ENCODE measurements around the gene HRC.
"Not testable (repeated sequence)": the region's sequence is repeated elsewhere in the genome, so short reads cannot be mapped to it uniquely, and the experiment has no call there.

Gene HRC

GRCh38 chr19:49160450-49161189 is 5.4 kb upstream of the HRC start:
- DNase-seq (ENCODE audit: low spot score): no peak

DNA sequence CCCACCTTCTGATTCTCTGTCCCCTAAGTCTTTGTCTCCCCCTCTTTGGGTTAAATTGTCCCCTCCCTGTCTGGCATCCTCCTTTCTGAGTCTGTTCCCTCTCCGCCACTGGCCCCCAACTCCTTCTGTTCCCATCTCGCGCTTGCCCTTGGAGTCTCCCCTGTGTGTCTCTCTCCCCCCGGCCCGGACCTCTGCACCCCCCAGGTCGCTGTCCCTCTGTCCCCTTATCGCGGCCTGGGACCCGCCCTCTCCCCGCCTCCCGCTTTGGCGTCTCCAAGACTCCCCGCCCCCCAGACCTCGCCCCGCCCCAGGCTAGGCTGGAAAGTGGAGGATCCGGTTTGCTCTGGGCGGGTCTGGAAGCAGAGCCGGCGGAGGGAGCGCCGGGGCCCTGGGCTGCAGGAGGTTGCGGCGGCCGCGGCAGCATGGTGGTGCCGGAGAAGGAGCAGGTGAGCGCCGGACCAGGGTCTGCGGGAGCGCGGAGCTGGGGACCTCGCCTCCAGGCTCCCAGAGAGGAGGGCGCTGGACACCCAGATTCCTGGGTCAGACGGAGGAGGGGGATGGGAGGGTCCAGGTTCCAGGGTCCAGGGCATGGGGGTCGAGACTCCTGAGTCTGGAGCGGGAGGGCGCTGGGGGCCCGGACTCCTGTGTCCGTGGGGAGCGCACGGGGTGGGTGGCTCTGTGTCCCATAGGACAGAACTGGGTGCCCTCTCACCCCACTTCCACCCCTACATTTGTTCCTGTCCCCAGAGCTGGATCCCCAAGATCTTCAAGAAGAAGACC is 2.4 kb upstream of the HRC start, which contains the start of gene TRPM4:
TSS of gene TRPM4 (plus strand) at position 348 of the 780 bp plus-strand sequence. CDS start at position 423, 75 bp downstream.
- DNase-seq (ENCODE audit: low spot score): peak; percentile 12

DNA sequence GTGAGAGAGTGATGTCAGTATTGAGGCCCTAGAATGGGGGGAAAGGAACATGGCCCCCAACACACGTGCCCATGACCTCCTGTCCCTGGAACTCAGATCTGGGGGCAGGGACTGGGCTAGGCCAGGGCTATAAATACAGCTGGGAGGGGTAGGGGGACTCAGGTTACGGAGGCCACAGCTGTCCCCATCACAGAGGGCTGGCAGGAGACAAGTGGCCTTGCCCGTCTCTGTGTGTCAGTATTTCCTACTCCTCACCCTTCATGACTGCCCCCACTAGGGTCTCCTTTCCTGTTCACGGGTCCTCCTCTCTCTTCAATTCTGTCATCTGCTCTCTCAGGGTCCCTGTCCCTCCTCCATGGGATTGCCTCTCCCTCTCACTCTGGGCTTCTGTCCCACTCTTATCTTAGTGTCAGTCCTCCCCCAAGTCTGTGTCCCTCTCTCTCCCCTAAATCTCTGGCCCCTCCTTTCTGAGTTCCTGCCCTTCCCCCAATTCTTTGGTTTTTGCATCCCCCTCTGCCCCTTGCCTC is 687 bp upstream of the HRC start:
- no peak for DNase-seq (ENCODE audit: low spot score)

GRCh38 chr19:49154279-49154678 is 917 bp downstream of the HRC start:
- DNase-seq (ENCODE audit: low spot score): no peak

DNA sequence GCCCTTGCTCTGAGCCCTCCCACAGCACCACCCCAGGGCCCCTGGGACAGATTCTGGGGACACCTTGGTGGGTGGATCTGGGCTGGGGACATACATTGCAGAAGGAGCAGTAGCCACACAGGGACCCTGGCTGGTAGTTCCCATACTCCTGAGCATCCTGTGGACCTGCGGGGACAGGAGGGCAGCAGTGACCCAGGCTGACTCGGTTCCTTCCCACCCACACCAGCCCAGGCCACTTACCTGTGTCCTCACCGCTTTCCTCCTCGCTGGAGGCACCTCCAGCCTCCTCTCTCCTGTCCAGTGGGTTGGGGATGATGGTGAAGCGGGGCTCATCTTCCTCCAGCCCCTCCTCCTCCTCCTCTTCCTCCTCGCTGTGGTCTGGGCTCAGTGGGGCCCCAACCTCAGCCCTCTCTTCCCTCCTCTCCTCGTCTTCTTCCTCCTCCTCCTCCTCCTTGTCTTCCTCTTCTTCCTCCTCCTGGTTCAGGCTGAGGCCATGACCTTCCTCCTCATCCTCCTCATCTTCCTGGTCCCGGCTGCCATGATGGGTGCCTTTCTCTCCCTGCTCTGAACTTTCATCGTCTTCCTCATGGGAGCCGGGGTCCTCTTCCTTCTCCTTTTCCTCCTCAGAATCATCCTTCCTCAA is 1.9 kb downstream of the HRC start:
- DNase-seq (ENCODE audit: low spot score): no peak

DNA sequence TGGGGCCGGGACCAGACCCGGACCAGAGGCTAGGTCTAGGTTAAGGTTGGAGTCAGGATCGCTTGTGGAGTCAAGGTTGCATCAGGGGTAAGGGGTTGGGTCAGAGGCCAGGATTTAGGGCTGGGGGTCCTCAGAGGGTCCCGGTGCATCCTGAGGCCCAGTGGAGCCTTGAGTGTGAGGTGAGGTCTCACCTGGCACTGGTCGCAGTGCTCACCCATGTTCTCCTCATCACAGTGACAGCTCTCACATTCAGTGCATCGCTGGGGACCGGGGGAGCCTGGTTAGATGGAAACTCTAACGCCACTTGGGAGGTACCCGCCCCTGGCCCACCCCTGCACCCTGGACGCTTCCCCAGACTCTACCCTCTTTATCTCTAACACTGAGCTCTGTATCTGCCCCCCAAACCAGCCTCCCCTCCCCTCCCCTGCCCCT is 3.1 kb downstream of the HRC start:
- DNase-seq (ENCODE audit: low spot score): no peak

DNA sequence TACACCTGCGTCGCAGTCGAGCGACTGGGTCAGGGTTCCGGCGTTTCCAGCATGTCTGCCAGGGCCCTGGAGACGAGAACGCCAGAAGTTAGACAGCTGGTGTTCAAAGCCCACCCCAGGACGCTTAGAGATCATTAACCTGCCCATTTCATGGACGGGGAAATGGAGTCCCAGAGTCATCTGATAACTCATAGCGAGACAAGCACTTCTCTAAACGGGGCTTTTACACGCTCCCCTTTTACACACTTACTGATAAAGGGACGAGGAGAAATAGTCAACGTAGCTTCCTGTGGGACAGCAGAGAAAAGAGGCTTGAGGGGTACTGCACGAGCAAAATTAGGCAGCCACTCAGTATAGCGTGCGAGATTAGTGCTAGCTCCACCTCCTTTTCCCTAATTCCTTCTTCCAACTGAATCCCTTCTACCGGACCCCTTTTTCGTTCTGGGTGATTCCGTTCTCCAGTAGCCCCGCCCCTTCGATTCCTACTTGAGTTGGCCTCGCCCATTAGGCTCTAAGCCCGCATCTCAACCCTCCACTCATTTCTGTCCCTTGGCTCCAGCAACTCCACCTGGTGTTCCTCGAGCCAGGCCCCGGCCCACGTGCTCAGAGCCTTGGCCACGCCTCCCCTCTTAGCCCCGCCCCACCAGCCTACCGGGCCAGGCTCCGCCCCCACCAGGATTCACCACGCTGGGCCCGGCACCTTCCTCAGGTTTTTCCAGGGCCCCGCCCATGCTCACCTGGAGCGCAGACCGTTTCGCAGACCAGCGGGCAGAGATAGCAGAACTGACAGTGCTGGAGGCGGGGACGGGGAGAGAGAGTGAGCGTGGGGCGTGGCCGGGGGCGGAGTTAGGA is 3.7 kb downstream of the HRC start:
- no peak for DNase-seq (ENCODE audit: low spot score)

DNA sequence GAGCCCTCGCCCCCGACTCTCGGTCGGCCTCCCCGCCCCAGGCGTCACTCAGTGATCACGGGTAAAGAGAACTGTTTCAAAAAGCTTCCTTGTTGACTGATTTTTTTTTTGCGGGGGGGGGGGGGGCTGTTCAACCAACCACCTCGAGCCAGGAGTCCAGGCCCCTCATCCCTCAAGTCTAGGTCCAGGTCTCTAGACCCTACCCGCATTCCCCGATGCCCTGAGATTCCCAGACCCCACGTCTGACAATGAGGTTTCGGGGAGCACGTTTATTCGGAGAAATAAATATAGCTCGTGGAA is 4.3 kb downstream of the HRC start:
- DNase-seq (ENCODE audit: low spot score): no peak

- DNase-seq (ENCODE audit: low spot score): peak; percentile 29
Observed at GRCh38 chr19:49150106-49150943, 4.9 kb downstream of the HRC start.

DNA sequence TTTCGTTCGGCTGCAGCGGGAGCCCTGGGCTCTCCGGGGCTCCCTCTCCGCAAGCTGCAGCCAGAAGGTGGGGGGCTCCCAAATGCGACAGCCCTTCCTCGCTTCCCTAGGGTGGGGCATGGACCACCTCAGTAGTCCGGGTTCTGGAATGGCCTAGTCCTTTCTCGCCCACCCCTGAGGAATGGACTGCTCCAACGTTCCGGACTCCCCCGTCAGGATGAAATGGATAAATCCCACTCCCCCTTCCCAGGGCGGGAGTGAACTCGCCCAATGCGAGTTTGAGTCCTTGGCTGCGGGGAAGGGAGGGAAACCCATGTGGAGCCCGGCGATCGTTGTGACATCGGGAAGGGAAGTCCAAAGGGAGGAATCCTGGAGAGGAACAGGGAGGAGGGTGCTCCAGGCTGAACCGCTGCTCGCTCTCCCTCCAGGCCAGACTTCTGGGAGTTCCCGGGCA is 5.5 kb downstream of the HRC start:
- no peak for DNase-seq (ENCODE audit: low spot score)

DNA sequence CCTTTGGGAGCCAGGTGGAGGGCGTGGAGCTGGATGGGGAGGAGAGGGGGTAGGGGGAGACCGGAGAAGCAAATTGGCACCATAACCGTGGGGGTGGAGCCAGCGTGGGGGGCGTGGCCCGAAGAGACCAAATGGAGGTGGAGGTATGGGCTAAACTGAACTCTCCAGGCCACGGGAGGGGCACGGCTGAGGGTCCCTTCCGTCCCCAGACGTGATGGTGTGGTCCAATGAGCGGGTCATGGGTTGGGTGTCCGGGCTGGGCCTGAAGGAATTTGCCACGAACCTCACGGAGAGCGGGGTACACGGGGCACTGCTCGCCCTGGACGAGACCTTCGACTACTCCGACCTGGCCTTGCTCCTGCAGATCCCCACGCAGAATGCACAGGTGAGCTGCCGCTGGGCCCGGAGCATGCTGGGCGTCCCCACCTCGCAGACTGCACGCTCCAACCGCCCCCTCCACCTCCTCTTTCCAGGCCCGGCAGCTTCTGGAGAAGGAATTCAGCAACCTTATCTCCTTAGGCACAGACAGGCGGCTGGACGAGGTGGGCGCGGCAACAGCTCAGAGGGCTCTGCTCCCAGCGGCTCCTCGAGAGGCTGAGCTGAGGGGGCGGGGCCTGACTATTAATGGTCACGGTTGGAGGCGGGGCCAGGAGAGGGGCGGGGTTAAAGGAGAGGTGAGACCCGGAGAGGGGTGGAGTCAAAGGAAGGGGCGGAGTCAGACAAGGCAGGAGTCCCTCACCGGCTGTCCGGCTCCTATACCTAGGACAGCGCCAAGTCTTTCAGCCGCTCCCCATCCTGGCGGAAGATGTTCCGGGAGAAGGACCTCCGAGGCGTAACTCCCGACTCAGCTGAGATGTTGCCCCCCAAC is 6.2 kb downstream of the HRC start:
- peak; percentile 76 for DNase-seq (ENCODE audit: low spot score)

GRCh38 chr19:49148044-49148682 is 7.0 kb downstream of the HRC start:
- DNase-seq (ENCODE audit: low spot score): no peak

GRCh38 chr19:49146408-49146770 is 8.8 kb downstream of the HRC start:
- not testable (repeated sequence) for DNase-seq (ENCODE audit: low spot score)

DNA sequence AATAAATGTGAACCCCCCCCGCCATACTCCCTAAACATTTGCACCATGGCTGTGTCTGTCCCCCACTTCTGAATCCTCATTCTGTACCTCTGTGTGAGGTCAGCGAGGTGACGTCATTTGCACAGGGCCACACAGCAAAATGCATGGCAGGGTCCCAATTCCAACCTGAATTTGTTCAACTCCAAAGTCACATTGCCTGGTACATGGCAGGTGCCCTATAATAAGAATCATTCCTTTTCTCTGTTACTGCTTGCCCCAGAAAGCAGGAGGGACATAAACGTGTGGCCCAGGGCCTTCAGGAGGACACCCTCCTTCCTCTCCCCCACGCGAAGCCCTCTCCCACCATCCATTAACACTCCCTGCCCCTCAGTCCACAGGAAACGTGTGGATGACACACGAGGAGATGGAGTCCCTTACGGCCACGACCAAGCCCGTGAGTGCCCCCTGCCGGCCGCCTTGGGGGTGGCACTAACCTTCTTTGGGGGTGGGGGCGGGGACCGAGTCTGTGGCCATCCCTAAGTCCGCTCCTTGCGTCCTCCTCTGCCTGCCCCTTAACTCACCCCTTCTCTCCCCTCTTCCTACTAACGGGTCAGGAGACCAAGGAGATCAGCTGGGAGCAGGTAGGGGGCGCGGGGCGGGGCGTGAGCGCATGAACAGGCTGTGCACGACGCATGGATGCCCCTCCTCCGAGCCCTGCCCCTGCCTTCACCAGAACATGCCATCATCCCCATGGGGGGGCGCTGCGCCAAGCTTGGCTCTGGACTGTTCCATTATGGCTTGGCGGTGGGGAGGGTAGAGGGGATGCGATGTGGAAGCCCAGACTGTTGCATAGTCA is 9.4 kb downstream of the HRC start:
- DNase-seq (ENCODE audit: low spot score): peak; percentile 75

GRCh38 chr19:49142866-49143335 is 12.3 kb downstream of the HRC start:
- peak; percentile 48 for DNase-seq (ENCODE audit: low spot score)

DNA sequence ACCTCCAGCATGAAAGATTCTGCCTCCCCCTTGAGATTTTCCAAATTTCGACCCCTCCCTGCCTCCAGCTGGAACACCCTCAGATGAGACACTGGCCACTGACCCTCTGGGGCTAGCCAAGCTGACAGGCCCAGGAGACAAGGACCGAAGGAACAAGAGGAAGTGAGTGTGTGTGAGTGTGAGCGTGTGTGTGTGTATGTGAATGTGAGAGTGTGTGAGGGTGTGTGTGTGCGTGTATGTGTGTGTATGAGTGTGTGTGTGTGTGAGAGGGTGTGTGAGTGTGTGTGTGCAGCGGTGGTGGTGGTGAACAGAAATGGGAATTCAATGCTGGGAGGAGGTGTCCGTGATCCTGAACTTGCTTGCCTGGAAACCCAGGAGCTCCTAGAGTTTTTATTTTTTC is 13.8 kb downstream of the HRC start:
- no peak for DNase-seq (ENCODE audit: low spot score)

DNA sequence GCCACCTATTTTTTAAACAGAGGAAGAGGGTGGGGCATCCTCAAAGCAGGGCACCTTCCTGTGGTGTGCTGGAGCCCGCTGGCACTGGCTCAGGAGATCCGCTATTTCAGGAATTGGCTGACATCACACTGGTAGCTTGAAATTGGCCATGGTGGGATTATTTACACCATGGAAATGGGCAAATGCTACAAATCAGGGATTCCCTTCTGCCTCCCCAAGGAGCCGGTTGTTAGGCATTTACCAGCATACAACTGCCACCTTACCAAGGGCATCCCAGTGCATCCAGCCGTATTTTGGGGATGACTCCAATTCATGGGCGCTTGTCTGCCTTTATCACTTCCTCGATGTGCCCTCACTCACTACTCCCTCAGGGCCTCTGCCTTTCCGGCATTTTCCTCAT is 14.2 kb downstream of the HRC start:
- no peak for DNase-seq (ENCODE audit: low spot score)

- no peak for DNase-seq (ENCODE audit: low spot score)
Observed at GRCh38 chr19:49136771-49137171, 18.4 kb downstream of the HRC start.
